EL (cell line): Measurements from ENCODE around the gene TIPARP.
"Not testable (repeated sequence)": the region's sequence is repeated elsewhere in the genome, so short reads cannot be mapped to it uniquely, and the experiment has no call there.

ENCODE experiments used
- DNase-seq: peaks from one replicate; pipeline ENCODE4 v3.0.0-alpha.2; 2016

The TIPARP gene

GRCh38 chr3:156648086-156648485 is 26.3 kb upstream of the TIPARP start:
- DNase-seq = peak; percentile 82

- DNase-seq = no peak
Measured at GRCh38 chr3:156649681-156650080, 24.7 kb upstream of the TIPARP start.

DNA sequence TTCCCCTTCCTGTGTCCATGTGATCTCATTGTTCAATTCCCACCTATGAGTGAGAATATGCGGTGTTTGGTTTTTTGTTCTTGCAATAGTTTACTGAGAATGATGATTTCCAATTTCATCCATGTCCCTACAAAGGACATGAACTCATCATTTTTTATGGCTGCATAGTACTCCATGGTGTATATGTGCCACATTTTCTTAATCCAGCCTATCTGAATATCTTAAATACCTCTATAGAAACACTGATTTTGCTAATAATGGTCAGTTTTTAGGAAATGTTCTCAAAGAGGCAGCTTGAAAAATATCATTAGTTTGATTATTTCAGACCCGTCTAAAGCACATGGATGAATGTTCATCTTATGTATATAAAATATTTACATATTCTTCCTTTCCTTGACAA is 21.7 kb upstream of the TIPARP start:
- not testable (repeated sequence) for DNase-seq

DNA sequence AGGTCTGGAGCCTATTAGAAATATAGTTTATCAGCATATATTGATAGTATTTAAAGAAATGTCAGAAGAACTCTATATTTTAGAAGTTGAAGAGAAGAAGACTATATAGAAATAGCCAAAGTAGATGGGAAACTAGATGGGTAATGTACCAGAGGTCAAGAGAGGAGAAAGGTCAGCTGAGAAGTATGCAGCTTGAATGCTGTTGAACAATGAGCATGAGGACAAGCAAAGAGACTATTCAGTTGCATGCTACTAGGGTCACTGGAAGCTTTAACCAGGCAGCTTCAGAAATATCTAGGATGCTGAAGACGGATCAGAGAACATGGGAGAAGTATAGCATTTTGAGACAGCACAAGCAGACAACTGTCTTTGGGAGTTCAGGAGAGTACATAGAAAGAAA is 19.6 kb upstream of the TIPARP start:
- DNase-seq = no peak

- no peak for DNase-seq
Measured at GRCh38 chr3:156655819-156656550, 18.4 kb upstream of the TIPARP start.

DNA sequence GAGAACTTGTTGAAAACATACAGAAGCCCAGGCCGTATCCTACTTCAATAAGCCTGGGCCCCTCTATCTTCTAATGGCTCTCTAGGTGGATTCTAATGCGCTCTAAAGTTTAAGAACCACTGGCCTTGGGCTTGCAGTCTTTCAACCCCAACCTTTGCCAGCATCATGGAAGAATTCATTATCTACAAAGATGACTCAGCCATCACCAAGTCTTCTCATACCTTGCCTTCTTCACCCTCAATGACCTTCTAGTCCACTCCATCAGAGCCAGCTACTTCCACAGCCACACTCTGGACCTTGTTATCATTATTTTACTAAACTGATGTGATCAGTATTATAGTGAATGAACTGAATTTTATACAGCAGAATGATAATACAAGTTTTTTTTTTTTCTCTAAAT is 16.9 kb upstream of the TIPARP start:
- no peak for DNase-seq

GRCh38 chr3:156657862-156658731 is 16.3 kb upstream of the TIPARP start:
- no peak for DNase-seq

DNA sequence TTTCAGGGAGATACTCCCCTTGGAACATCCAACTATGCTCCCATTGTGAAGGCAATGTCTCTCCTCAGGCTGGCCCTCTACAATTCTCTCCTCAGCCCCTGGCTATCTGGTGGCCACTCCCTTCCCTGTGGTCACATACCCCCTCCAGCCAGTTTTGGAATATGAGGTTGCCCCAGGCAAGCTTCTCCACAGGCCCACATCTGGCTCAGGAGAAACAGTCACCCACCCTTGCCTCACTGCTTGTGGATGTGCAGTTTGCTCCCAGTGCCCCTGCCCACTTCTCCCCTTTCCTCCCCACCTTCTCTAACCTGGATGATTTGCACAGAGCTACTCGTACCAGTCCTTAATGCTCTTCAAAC is 15.7 kb upstream of the TIPARP start:
- no peak for DNase-seq

DNA sequence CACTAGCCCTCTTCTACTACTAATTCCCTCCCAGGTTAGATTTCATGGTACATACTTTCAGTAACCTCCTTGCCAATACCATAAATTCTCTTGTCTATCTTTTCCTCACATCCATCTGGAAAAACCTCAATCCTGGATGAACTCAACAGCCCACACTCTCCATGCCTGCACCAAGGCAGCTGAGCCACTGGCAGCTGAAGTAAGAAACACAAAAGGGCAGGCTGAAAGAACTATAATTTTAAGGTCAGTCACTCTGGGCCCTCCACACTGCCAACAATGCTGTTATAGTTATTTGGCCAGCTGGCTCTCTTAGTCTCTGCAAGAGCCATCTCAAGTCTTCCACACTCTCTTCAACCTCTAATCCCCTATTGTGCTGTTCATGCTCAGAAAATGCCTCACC is 15.1 kb upstream of the TIPARP start:
- DNase-seq = no peak

- DNase-seq = no peak
Measured at GRCh38 chr3:156661155-156661554, 13.2 kb upstream of the TIPARP start.

GRCh38 chr3:156664011-156664830 is 10.2 kb upstream of the TIPARP start:
- no peak for DNase-seq

DNA sequence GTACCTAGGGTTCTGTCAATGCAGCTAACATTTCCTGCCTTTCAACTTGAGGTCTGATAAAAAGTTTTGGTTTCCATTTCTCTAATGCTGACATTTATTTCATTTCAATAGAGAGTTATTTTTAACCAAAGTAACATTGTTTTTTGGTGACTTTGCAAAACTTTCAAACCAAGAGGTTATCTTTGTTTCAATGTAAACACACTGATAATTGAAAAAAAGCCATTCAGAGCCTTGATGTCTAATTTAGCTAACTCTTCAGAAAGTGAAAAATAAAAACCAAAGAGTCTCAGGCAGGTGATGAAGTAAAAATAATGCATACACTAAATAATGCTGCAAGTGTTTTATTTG is 9.6 kb upstream of the TIPARP start:
- no peak for DNase-seq

DNA sequence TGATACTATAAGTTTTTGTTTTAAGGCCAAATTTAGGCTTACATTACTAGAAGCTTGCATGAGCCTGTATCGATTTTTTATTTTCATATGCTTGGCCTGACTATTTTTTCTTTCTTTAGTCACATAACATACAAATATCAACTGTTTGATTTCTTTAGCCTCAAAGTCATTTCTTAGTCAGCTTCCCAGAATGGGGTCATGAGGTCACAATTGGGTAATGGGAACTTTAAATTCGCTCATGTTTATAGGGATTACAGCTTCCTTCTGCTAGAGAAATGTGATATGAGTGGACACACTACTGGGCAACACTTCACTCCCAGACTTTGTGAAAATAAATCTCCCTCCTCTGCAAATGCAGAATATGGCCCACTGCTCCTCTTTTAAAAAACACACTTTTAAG is 9.1 kb upstream of the TIPARP start:
- DNase-seq = peak; percentile 79

GRCh38 chr3:156666073-156666472 is 8.3 kb upstream of the TIPARP start:
- no peak for DNase-seq

- peak; percentile 39 for DNase-seq
Measured at GRCh38 chr3:156668073-156668763, 6.2 kb upstream of the TIPARP start.

DNA sequence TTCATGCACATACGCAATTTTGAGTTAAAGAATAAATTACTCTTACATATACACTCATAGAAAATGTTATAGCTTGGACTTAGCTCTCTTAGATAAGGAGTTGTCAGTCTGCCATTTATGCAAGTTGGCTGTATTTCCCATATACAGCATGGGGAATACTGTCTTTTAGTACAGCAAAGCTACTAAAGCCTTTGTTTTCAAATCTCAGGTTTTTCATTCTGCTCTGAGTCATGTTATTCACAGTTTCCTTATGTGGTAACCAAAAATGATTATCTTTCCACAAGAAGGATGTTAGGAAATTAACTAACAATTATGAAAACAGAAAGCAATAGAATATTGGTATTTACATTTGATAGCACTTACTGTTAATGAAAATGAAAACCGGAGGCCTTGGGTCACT is 4.3 kb upstream of the TIPARP start:
- no peak for DNase-seq

DNA sequence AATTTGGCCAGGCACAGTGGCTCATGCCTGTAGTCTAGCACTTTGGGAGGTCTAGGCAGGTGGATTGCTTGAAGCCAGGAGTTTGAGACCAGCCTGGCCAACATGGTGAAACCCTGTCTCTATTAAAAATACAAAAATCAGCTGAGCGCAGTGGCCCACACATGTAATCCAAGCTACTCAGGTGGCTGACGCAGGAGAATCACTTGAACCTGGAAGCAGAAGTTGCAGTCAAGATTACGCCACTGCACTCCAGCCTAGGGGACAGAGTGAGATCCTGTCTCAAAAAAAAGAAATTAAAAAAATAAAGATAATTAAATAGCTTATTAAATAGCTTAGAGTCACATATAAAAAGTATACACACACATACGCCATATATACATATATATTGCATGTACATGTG is 3.7 kb upstream of the TIPARP start:
- DNase-seq = no peak

- DNase-seq = no peak
Measured at GRCh38 chr3:156673732-156674045, 701 bp upstream of the TIPARP start.

GRCh38 chr3:156674911-156675829 is 780 bp downstream of the TIPARP start:
- peak; percentile 62 for DNase-seq

GRCh38 chr3:156675830-156676767 is 1.7 kb downstream of the TIPARP start:
- DNase-seq = peak; percentile 94
